Measurements from ENCODE around the gene ASIC2. TPM values are rescaled to one million over a fixed set of nuclear protein-coding genes. Genes with fewer than 3 reads are reported as not detected.

ASIC2 gene
- total RNA-seq, 1 donor from 2014 or later = 0.36 TPM

DNA sequence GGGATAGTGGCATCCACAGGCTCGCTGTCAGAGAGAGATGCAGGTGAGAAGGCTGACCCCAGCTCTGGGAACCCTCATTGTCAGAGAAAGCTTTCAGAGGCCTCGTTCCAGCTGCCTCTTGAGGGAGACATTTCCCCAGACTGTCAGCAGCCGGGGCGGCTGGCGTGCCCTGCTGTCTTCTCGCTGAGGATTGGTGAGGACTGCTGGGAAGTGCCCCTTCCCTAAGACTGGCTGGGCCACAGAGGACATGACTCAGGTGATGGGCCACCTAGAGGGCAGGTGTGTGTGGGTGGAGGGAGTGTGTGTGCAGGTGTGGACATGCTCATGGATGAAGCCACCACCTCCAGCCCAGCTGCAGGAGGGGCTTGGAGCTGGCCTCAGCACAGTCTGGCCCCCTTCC lies 276.2 kb downstream of the ASIC2 start:
- TF ChIP-seq EZH2 (IDR thresholded peaks at IDR 0.05; ENCODE audit: insufficient read depth, low read length) = no peak
- TF ChIP-seq, protein P1, sequence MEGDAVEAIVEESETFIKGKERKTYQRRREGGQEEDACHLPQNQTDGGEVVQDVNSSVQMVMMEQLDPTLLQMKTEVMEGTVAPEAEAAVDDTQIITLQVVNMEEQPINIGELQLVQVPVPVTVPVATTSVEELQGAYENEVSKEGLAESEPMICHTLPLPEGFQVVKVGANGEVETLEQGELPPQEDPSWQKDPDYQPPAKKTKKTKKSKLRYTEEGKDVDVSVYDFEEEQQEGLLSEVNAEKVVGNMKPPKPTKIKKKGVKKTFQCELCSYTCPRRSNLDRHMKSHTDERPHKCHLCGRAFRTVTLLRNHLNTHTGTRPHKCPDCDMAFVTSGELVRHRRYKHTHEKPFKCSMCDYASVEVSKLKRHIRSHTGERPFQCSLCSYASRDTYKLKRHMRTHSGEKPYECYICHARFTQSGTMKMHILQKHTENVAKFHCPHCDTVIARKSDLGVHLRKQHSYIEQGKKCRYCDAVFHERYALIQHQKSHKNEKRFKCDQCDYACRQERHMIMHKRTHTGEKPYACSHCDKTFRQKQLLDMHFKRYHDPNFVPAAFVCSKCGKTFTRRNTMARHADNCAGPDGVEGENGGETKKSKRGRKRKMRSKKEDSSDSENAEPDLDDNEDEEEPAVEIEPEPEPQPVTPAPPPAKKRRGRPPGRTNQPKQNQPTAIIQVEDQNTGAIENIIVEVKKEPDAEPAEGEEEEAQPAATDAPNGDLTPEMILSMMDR (IDR thresholded peaks at IDR 0.05; ENCODE audit: insufficient read depth, low read depth, low read length) = no peak
- no peak for FAIRE-seq
- H3K27ac ChIP-seq (ENCODE audit: low read depth, low read length) = no peak overlapping the region
- no peak overlapping the region for H3K27ac Mint-ChIP-seq (ENCODE audit: unreplicated experiment)
- no peaks in the 10 kb centered on the region for H3K9me3 Mint-ChIP-seq (ENCODE audit: unreplicated experiment)
- DNase-seq (ENCODE audit: low read depth) = no peak
- H4K20me1 ChIP-seq (ENCODE audit: insufficient read depth, low read length) = no peaks in the 10 kb centered on the region
- H3K9me3 ChIP-seq (ENCODE audit: insufficient read depth, low read depth, low read length) = no peaks in the 10 kb centered on the region
- H3K79me2 ChIP-seq (ENCODE audit: insufficient read depth, low read length) = no peaks in the 10 kb centered on the region
- peaks cover 16% of the 10 kb centered on the region for H3K4me1 Mint-ChIP-seq (ENCODE audit: low read depth, unreplicated experiment)
- H3K9ac ChIP-seq (ENCODE audit: low read length) = no peak overlapping the region
- H3K36me3 ChIP-seq (ENCODE audit: insufficient read depth, low read length) = no peaks in the 10 kb centered on the region
- no peaks in the 10 kb centered on the region for H3K36me3 Mint-ChIP-seq (ENCODE audit: low read depth, unreplicated experiment)
- H3K4me1 ChIP-seq (ENCODE audit: insufficient read depth, low read length) = peaks cover 8% of the 10 kb centered on the region
- no peak overlapping the region for H3K4me3 Mint-ChIP-seq (ENCODE audit: unreplicated experiment)
- H3K4me3 ChIP-seq (ENCODE audit: insufficient read depth, low read depth, low read length) = no peak overlapping the region
- no peak overlapping the region for H3K4me2 ChIP-seq (ENCODE audit: low read length)
- H3K27me3 ChIP-seq (ENCODE audit: insufficient read depth, low read length) = peaks cover 2% of the 10 kb centered on the region
- H3K27me3 Mint-ChIP-seq (ENCODE audit: low read depth, unreplicated experiment) = peaks cover 60% of the 10 kb centered on the region
- no peak overlapping the region for H2AFZ ChIP-seq (ENCODE audit: low read depth, low read length)

DNA sequence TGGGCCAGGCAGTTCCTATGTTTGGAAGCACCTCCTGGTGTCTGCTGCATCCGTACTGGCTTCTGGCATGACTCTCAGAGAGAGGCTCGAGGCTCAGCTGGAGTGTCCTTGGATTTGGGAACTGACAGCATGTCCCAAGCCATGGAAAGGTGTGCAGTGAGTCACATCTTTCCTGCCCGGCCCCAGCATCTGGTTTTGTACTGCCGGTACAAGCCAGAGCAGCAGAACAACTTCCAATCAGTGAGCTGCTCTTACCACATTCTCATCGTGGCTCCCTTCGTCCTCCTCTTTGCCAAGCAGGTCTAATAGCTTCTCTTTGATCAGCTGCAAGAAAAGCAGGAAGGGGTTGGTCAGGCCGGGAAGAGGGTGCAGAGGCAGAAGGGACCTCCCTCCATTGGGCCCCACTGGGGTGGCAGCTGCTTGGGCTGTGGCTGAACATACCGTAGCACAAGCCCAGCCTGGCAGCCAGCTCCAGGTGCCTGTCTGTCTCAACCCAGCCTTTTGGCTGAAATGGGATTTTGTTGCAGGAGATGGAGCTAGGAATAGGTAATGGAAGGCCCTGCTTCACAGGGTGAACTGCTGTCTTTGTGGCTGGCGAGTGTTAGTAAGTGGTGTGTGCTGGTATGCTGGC lies 277.3 kb downstream of the ASIC2 start:
- H3K4me3 Mint-ChIP-seq (ENCODE audit: unreplicated experiment) = no peak overlapping the region
- no peaks in the 10 kb centered on the region for H4K20me1 ChIP-seq (ENCODE audit: insufficient read depth, low read length)
- peaks cover 53% of the 10 kb centered on the region for H3K27me3 Mint-ChIP-seq (ENCODE audit: low read depth, unreplicated experiment)
- no peaks in the 10 kb centered on the region for H3K36me3 Mint-ChIP-seq (ENCODE audit: low read depth, unreplicated experiment)
- no peaks in the 10 kb centered on the region for H3K9me3 Mint-ChIP-seq (ENCODE audit: unreplicated experiment)
- H2AFZ ChIP-seq (ENCODE audit: low read depth, low read length) = no peak overlapping the region
- no peak overlapping the region for H3K4me3 ChIP-seq (ENCODE audit: insufficient read depth, low read depth, low read length)
- no peaks in the 10 kb centered on the region for H3K79me2 ChIP-seq (ENCODE audit: insufficient read depth, low read length)
- no peak overlapping the region for H3K27ac Mint-ChIP-seq (ENCODE audit: unreplicated experiment)
- no peak overlapping the region for H3K9ac ChIP-seq (ENCODE audit: low read length)
- peaks cover 8% of the 10 kb centered on the region for H3K4me1 ChIP-seq (ENCODE audit: insufficient read depth, low read length)
- peaks cover 18% of the 10 kb centered on the region for H3K4me1 Mint-ChIP-seq (ENCODE audit: low read depth, unreplicated experiment)
- FAIRE-seq = no peak
- TF ChIP-seq EZH2 (IDR thresholded peaks at IDR 0.05; ENCODE audit: insufficient read depth, low read length) = no peak
- TF ChIP-seq, protein P1 (IDR thresholded peaks at IDR 0.05; ENCODE audit: insufficient read depth, low read depth, low read length) = no peak
- no peaks in the 10 kb centered on the region for H3K9me3 ChIP-seq (ENCODE audit: insufficient read depth, low read depth, low read length)
- H3K4me2 ChIP-seq (ENCODE audit: low read length) = no peak overlapping the region
- no peak for DNase-seq (ENCODE audit: low read depth)
- no peaks in the 10 kb centered on the region for H3K36me3 ChIP-seq (ENCODE audit: insufficient read depth, low read length)
- peaks cover 2% of the 10 kb centered on the region for H3K27me3 ChIP-seq (ENCODE audit: insufficient read depth, low read length)
- no peak overlapping the region for H3K27ac ChIP-seq (ENCODE audit: low read depth, low read length)

DNA sequence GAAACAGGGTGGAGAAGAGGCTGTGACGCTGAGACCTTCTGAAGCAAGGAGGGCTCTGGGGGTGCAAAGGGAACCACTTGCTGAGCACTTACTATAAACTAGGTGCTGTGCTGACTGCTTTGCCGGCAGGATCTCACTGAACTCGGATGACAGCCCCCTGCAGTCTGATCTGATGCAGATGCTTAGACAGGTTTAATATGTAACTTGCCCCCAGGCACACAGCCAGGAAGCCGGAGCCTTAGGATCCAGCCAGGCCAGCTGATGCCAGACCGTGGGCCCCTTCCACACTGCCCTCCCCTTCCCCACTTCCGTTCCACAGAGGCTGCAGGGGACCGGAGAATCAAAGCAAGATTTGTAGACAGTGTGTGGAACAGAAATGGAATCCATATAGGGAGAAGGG lies 278.3 kb downstream of the ASIC2 start:
- H3K4me1 ChIP-seq (ENCODE audit: insufficient read depth, low read length) = peaks cover 8% of the 10 kb centered on the region
- H3K4me1 Mint-ChIP-seq (ENCODE audit: low read depth, unreplicated experiment) = peaks cover 18% of the 10 kb centered on the region

More for the DNA sequence above, 278.3 kb downstream of the ASIC2 start:
- H3K9ac ChIP-seq (ENCODE audit: low read length) = no peak overlapping the region
- no peak overlapping the region for H3K27ac ChIP-seq (ENCODE audit: low read depth, low read length)
- H3K4me3 ChIP-seq (ENCODE audit: insufficient read depth, low read depth, low read length) = no peak overlapping the region
- no peak overlapping the region for H3K27ac Mint-ChIP-seq (ENCODE audit: unreplicated experiment)
- H3K9me3 ChIP-seq (ENCODE audit: insufficient read depth, low read depth, low read length) = no peaks in the 10 kb centered on the region
- no peak for FAIRE-seq
- H4K20me1 ChIP-seq (ENCODE audit: insufficient read depth, low read length) = no peaks in the 10 kb centered on the region
- no peak for DNase-seq (ENCODE audit: low read depth)
- H3K27me3 ChIP-seq (ENCODE audit: insufficient read depth, low read length) = peaks cover 2% of the 10 kb centered on the region
- no peaks in the 10 kb centered on the region for H3K79me2 ChIP-seq (ENCODE audit: insufficient read depth, low read length)
- TF ChIP-seq, protein P1 (IDR thresholded peaks at IDR 0.05; ENCODE audit: insufficient read depth, low read depth, low read length) = no peak
- no peak for TF ChIP-seq EZH2 (IDR thresholded peaks at IDR 0.05; ENCODE audit: insufficient read depth, low read length)
- H3K4me3 Mint-ChIP-seq (ENCODE audit: unreplicated experiment) = no peak overlapping the region
- H3K27me3 Mint-ChIP-seq (ENCODE audit: low read depth, unreplicated experiment) = peaks cover 46% of the 10 kb centered on the region
- no peak overlapping the region for H3K4me2 ChIP-seq (ENCODE audit: low read length)
- no peaks in the 10 kb centered on the region for H3K36me3 Mint-ChIP-seq (ENCODE audit: low read depth, unreplicated experiment)
- no peaks in the 10 kb centered on the region for H3K36me3 ChIP-seq (ENCODE audit: insufficient read depth, low read length)
- no peaks in the 10 kb centered on the region for H3K9me3 Mint-ChIP-seq (ENCODE audit: unreplicated experiment)
- no peak overlapping the region for H2AFZ ChIP-seq (ENCODE audit: low read depth, low read length)

Measured in astrocyte (in vitro differentiated cells and primary cell).